SW 1271 (cell line): Measurements from ENCODE around the gene IGFL3.
A peak's percentile ranks its signal among the peaks of the same experiment; 100 is the strongest.
"Not testable (repeated sequence)": the region's sequence is repeated elsewhere in the genome, so short reads cannot be mapped to it uniquely, and the experiment has no call there.

Experiments
- DNase-seq, 2 experiments: peaks; one replicate each; lab custom pipeline; 2025; lab: John Stamatoyannopoulos, UW

IGFL3 gene

DNA sequence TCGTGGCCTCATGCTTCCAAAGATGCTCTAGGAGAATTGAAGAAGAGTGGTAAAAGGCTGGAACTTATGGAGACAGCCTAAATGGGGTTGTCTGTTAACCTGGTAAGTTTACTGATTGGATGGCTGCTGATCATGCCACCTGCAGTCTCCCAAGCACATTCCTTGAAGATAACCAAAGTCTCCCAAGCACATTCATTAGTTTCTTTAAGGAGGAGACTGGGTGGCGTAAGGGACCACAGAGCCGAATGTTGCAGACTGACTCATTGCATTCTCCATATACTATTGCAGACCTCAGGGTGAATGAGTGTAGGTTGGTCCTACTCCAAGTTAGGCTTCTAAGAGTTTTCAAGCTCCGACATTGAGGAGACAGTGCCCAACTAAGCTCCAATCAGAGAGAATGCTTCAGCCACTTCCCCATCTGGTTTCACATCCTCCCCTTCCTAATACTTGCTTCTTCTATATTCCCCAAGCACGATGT lies at the start of gene IGFL3:
TSS of gene IGFL3 (minus strand) at position 51 of the 478 bp plus-strand sequence. CDS start at position 12, 39 bp downstream.
- no peak for DNase-seq

DNA sequence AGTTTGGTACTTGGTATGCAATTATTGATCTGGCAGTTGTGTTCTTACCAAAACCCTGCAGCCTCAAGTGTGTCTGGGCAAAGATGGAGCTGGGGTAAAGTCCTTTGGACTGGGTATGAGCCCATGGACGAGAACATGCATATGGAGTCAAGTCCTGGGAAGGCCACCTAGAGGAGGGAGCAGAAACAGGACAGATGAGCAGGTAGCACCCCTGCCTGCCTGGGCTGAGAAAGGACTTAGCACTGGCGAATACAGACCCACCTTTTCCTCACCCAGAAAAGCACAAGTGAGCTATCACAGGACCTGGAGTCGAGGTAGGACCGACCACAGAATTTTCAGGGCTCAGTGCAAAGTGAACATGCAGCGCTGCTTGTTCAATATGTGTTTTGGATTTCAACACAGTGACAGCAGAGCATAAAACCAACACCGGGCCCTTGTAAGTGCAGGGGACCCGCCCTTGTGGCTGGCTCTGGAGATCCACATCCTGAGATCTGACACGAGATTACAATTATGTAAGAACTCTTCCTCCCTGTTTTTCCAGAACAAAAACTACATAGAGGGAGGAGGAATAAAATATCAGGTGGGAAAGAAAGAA lies 49.5 kb upstream of the IGFL3 start:
- DNase-seq, result no peak

DNA sequence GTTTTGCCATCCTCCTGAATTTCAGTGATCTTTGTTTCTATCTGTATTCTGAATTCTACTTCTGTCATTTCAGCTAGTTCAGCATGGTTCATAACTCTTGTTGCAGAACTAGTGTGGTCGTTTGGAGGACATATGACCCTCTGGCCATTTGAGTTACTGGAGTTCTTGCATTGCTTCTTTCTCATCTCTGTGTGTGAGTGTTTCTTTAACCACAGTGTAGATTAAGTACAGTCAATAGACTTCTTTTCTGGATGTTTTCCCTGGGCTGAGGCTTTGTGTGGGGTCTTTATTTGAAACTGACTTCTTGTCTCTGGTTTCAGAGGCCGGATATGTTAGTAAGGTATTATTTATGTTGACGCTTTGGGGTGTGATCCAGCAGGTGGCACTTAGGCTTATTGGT lies 38.2 kb upstream of the IGFL3 start:
- DNase-seq, result no peak

GRCh38 chr19:46161642-46162257 lies 37.3 kb upstream of the IGFL3 start:
- not testable (repeated sequence) for DNase-seq

DNA sequence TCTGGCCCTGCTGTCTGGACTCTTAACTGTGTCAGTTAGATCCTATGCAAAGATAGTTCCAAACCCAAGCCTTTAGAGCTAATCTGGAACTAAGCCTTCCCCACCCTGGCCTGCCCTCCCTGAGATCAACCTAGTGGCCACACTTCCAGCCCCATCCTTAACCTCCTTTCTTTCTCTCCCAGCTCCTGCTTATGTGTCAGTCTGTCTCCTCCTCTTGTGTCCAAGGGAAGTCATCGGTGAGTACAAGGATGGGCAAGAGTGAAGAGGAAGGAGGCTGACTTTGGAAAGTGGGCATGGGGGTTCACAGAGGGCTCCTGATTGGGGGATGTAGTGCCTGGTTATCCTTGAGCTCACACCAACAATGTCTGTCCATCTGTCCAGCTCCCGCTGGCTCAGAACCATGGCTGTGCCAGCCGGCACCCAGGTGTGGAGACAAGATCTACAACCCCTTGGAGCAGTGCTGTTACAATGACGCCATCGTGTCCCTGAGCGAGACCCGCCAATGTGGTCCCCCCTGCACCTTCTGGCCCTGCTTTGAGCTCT lies 35.8 kb upstream of the IGFL3 start:
- DNase-seq, result no peak

DNA sequence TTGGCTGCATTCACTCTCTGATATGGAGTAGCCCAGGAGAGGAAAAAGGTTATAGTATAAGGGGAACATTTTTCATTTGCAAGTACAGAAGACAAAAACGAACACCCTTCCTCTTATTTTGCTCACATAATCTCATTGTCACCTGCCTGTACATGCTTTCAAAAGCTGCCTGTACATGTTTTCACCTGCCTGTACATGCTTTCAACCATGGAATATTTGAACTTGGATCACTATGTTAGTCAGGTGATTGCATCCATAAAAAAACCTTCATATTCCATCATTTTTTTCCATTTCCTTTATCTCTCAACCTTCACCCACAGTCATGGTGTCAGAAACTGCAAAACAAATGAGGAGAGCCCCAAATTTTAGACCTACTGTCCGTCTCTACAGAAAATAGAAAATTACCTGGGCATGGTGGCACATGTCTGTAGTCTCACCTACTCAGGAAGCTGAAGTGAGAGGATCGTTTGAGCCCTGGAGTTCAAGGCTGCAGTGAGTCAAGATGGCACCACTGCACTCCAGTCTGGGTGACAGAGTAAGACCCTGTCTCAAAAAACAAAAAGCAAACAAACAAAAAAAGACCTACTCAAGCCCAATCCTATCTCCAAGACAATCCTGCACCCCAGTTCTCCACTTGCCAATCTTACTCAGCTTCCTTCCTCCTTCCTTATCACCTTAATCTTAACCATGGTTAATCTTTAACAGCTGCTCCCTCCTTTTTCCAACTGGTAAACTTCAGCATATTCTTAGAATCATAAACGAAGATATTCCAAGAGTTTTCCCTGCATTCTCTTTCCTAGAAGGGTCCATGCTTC lies 35.1 kb upstream of the IGFL3 start:
- no peak for DNase-seq

- DNase-seq, result no peak
Observed at GRCh38 chr19:46155237-46155636, 30.7 kb upstream of the IGFL3 start.

GRCh38 chr19:46150606-46151005 lies 26.1 kb upstream of the IGFL3 start:
- no peak for DNase-seq

DNA sequence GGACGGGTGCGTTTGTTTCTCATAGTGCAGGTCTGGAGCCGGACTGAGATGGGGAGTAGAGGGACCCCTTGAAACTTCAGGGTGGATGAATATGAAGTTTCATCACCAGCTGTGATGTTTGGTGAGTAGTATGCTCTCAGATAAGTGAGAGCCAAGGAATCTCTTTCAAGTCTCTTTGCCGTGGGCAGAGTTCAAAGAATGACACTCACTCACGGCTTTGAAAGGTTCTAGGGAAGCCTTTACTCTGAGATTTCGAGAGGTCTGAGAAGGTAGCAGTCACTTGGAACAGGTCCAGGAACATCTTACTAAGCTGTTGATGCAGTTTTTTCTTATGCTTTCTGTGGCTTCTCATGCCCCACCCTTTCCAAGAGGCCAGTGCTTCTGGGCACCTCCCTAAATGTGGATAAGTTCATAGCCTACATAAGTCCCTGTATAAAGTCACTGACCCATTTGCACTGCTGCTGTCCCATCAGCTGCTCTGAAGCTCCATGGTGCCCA lies 23.4 kb upstream of the IGFL3 start, which contains the start of gene IGFL2:
TSS of gene IGFL2 (plus strand) at position 448 of the 498 bp plus-strand sequence. CDS start at position 489, 41 bp downstream.
- DNase-seq, result no peak

GRCh38 chr19:46147166-46147740 lies 22.8 kb upstream of the IGFL3 start:
- DNase-seq, result no peak

DNA sequence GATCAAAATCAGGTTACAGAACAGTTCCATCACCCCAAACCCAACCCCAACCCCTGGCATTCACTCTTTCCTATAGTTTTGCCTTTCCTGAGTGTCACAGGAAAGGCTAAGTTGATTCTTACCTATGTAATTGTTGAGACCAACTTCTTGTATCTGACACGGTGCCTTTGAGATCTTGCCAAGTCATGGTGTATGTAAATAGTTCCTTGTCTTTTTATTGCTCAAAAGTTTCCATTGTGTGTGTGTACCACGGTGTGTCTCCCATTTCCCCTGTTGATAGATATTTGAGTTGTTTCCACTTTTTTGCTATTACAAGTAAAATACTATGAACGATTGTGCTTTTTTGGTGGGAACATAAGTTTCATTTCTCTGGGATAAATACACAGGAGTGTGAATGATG lies 20.3 kb upstream of the IGFL3 start:
- no peak for DNase-seq

- no peak for DNase-seq
Observed at GRCh38 chr19:46142294-46142693, 17.8 kb upstream of the IGFL3 start.

- no peak for DNase-seq
Observed at GRCh38 chr19:46141421-46141820, 16.9 kb upstream of the IGFL3 start.

DNA sequence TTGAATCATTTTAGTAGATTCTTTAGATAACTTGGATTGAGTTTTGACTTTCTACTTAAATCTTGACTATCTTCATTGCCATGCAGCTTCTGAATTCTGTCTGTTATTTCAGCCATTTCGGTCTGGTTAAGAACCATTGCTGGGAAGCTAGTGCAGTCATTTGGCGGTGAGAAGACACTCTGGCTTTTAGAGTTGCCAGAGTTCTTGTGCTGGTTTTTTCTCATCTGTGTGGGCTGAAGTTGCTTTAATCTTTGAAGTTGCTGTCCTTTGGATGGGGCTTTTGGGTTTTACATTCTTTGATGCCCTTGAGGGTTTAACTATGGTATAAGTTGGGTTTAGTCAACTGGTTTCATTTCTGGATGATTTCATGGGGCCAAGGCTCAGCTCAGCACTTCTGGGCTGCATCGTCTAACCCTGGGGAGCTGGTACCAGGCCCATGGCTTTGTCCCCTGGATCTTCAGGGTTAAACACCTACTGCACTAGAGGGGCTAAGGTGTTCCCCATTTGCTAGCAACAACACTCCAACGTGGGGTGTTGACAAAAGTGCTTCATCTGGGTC lies 13.5 kb upstream of the IGFL3 start:
- DNase-seq, result no peak

DNA sequence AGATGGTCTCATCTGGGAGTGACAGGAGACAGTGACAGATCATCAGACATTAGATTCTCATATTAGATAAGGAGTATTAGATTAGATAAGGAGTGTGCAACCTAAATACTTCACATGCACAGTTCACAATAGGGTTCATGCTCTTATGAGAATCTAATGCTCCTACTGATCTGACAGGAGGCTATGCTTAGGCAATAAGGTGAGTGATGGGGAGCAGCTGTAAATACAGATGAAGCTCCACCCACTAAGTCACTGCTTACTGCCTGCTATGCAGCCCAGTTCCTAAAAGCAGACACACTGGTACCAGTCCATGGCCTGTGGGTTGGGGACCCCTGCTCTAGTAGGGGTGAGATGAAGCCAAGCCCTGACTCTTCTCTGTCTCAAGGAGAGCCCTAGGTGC lies 10.0 kb upstream of the IGFL3 start:
- no peak for DNase-seq

DNA sequence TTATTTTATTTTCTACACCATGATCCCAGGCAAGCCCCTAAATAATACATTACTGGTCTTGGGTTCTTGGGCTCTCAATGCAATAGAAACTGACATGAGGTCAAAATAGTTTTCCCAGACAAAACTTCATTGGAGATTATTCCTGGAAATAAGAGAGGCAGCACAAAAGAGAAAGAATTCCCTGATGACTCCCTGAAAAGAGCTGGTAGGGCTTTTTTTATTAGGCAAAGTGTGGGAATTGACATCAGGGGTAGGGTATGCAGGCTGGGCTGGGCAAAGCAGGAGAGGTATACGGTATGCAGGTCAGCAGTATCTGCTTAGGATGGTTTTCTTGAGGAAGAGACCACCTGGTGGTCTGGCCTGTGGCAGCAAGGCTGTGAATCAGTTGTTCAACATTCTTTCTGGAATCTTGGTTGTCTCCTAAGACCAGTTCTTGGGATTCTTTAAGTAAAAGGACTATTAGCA lies 9.3 kb upstream of the IGFL3 start:
- DNase-seq, result no peak

- DNase-seq, result peak in 1 of 2 experiments; percentile 74
Observed at GRCh38 chr19:46133101-46133627, 8.7 kb upstream of the IGFL3 start.

GRCh38 chr19:46132508-46133100 lies 8.1 kb upstream of the IGFL3 start:
- no peak for DNase-seq

- no peak for DNase-seq
Observed at GRCh38 chr19:46131485-46132143, 7.1 kb upstream of the IGFL3 start.

DNA sequence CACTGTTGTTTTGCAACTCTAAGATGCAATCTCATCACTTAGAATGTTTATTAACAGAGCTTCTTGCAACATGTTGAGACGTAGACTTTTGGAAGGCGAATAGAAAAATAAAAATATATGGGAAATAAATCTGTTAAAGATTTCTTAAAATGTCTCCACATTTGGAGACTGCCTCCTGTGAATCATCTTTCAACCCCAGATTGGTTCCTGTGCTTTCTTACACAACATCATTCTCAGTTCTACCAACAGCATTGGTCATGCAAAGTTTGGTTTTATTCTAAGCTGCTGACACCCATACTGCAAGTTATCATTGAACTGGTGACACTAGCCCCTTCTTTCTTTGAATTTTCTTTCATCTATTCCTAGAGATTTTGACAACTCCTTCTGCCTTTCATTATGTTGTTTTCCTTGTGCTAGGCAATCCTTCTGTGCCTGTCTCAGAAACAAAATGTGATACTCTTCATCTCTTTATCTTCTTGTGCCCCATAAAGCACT lies 1.6 kb upstream of the IGFL3 start:
- DNase-seq, result no peak
